ENCODE measurements around the gene GPR132.
"Not testable (repeated sequence)": the region's sequence is repeated elsewhere in the genome, so short reads cannot be mapped to it uniquely, and the experiment has no call there.

GPR132 gene

GRCh38 chr14:105029402-105029801 lies 35.8 kb downstream of the GPR132 start:
- ChIA-PET CTCF (interaction anchor here (0.8 to 17.4 kb wide), 5 partner anchors 9 to 96 kb away, joined by 4 to 211 read pairs (median 7); partner anchors contain the start of gene CDCA4), POLR2A (no interaction called here)
- H3K4me3 ChIP-seq (ENCODE audit: low read depth, low read length), result no peak overlapping the region
- TF ChIP-seq, protein P1, sequence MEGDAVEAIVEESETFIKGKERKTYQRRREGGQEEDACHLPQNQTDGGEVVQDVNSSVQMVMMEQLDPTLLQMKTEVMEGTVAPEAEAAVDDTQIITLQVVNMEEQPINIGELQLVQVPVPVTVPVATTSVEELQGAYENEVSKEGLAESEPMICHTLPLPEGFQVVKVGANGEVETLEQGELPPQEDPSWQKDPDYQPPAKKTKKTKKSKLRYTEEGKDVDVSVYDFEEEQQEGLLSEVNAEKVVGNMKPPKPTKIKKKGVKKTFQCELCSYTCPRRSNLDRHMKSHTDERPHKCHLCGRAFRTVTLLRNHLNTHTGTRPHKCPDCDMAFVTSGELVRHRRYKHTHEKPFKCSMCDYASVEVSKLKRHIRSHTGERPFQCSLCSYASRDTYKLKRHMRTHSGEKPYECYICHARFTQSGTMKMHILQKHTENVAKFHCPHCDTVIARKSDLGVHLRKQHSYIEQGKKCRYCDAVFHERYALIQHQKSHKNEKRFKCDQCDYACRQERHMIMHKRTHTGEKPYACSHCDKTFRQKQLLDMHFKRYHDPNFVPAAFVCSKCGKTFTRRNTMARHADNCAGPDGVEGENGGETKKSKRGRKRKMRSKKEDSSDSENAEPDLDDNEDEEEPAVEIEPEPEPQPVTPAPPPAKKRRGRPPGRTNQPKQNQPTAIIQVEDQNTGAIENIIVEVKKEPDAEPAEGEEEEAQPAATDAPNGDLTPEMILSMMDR (IDR thresholded peaks at IDR 0.05; ENCODE audit: insufficient read depth, low read length, missing control alignments), result no peak
- DNase-seq (ENCODE audit: low read depth, low spot score), result no peak

GRCh38 chr14:105028251-105028927 lies 36.8 kb downstream of the GPR132 start:
- DNase-seq (ENCODE audit: low read depth, low spot score), result no peak
- ChIA-PET CTCF (interaction anchor here (0.8 to 17.4 kb wide), 5 partner anchors 8 to 95 kb away, joined by 4 to 211 read pairs (median 7); partner anchors contain the start of gene CDCA4), POLR2A (no interaction called here)
- H3K4me3 ChIP-seq (ENCODE audit: low read depth, low read length), result no peak overlapping the region
- TF ChIP-seq, protein P1 (IDR thresholded peaks at IDR 0.05; ENCODE audit: insufficient read depth, low read length, missing control alignments), result no peak

- CTCF ChIA-PET, result interaction anchor here (0.8 to 17.4 kb wide), 5 partner anchors 9 to 94 kb away, joined by 3 to 211 read pairs (median 7); no protein-coding TSS in a partner anchor
- DNase-seq (ENCODE audit: low read depth, low spot score); POLR2A ChIA-PET: not testable (repeated sequence)
These were observed 37.5 kb downstream of the GPR132 start for GRCh38 chr14:105027718-105028117.

DNA sequence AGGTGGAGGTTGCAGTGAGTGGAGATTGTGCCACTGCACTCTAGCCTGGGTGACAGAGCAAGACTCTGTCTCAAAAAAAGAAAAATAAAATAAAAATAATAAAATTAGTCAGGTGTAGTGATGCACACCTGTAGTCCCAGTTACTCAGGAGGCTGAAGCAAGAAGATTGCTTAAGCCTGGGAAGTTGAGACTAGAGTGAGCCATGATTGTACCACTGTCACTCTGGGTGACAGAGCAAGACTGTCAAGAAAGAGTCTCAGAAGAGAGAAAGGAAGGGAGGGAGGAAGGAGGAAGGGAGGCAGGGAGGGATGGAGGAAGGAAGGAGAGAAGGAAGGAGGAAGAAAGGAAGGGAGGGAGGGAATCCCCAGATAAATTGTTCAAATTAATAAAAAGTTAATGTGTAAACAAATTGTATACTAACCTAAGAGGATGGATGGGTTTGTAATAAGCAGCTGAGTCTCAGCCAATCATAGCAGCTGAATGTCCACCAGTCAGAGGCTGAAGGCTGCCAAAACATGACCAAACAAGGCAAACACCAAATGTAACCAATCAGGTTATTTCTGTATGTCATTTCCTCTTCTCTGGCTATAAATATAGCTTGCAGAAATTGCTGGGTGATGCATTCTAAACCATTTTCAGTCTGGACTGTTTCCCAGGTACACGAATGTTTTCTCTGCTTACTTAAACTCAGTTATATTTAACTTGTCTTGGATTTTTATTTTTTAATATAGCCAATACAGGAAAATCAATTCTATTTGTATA lies 38.2 kb downstream of the GPR132 start:
- DNase-seq (ENCODE audit: low read depth, low spot score), result no peak

More at GRCh38 chr14:105027718-105028117, 37.5 kb downstream of the GPR132 start:
- not testable (repeated sequence) for H3K4me3 ChIP-seq (ENCODE audit: low read depth, low read length)

GRCh38 chr14:105026033-105026785 lies 39.0 kb downstream of the GPR132 start:
- ChIA-PET POLR2A (no interaction called here), CTCF (interaction anchor here (1.0 to 17.4 kb wide), 4 partner anchors 19 to 130 kb away, joined by 4 to 211 read pairs (median 7); no protein-coding TSS in a partner anchor)
- H3K4me3 ChIP-seq (ENCODE audit: low read depth, low read length), result no peak overlapping the region
- no peak for DNase-seq (ENCODE audit: low read depth, low spot score)
- TF ChIP-seq, protein P1 (IDR thresholded peaks at IDR 0.05; ENCODE audit: insufficient read depth, low read length, missing control alignments), result no peak

More for the DNA sequence above, 38.2 kb downstream of the GPR132 start:
- no peak overlapping the region for H3K4me3 ChIP-seq (ENCODE audit: low read depth, low read length)
- TF ChIP-seq, protein P1 (IDR thresholded peaks at IDR 0.05; ENCODE audit: insufficient read depth, low read length, missing control alignments), result no peak
- POLR2A ChIA-PET, result no interaction called here
- CTCF ChIA-PET, result interaction anchor here (0.8 to 17.4 kb wide), 5 partner anchors 10 to 53 kb away, joined by 3 to 211 read pairs (median 8); no protein-coding TSS in a partner anchor

DNA sequence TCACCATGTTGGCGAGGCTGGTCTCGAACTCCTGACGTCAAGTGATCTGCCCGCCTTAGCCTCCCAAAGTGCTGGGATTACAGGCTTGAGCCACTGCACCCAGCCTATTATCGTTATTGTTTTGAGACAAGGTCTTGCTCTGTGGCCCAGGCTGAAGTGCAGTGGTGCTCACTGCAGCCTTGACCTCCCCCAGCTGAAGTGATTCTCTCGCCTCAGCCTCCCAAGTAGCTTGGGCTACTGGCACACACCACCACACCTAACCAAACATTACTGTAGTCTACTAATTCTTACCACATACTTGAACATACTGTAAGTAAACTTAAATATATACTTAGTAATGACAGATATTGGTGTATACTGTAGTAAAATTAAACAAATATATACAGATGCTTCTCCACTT lies 39.8 kb downstream of the GPR132 start:
- CTCF ChIA-PET, result interaction anchor here (1.0 to 17.4 kb wide), 4 partner anchors 20 to 129 kb away, joined by 4 to 211 read pairs (median 7); no protein-coding TSS in a partner anchor
- POLR2A ChIA-PET, result interaction anchor here (0.9 kb wide), 1 partner anchor 58 kb away, joined by 3 read pairs; no protein-coding TSS in a partner anchor
- TF ChIP-seq, protein P1 (IDR thresholded peaks at IDR 0.05; ENCODE audit: insufficient read depth, low read length, missing control alignments), result no peak
- no peak for DNase-seq (ENCODE audit: low read depth, low spot score)
- H3K4me3 ChIP-seq (ENCODE audit: low read depth, low read length), result no peak overlapping the region

Data from AG04449 (cell line).